Measurements from ENCODE around the gene PTPN3.

Gene PTPN3

GRCh38 chr9:109421026-109421970 lies 76.8 kb downstream of the PTPN3 start:
- DNase-seq: no peak

- DNase-seq: no peak
These were observed 78.6 kb downstream of the PTPN3 start for GRCh38 chr9:109419531-109419930.

- no peak for DNase-seq
These were observed 79.3 kb downstream of the PTPN3 start for GRCh38 chr9:109418827-109419226.

GRCh38 chr9:109417585-109418544 lies 80.2 kb downstream of the PTPN3 start:
- DNase-seq: no peak

- no peak for DNase-seq
These were observed 81.1 kb downstream of the PTPN3 start for GRCh38 chr9:109417054-109417453.

DNA sequence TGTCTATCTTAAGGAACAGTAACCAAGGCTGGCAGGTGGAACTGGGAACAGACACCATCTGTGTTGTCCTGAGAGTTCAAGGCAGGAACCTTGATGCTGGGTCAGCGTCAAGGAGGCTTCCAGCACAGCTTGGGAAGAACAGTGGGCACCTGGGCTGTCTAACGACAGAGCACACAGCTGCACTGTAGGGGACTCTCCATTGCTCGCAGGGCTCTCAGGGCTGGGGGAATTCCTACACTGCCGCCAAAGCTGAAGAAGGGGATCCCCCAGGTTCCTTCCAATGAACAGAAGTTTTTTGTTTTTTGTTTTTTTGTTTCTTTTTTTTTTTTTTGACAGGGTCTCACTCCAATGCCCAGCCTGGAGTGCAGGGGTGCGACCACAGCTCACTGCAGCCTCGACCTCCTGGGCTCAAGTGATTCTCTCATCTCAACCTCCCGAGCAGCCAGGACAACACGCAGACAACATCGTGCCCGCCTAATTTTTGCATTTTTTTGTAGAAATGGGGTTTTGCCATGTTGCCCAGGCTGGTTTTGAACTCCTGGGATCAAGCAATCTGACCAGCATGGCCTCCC lies 81.9 kb downstream of the PTPN3 start:
- DNase-seq: no peak

DNA sequence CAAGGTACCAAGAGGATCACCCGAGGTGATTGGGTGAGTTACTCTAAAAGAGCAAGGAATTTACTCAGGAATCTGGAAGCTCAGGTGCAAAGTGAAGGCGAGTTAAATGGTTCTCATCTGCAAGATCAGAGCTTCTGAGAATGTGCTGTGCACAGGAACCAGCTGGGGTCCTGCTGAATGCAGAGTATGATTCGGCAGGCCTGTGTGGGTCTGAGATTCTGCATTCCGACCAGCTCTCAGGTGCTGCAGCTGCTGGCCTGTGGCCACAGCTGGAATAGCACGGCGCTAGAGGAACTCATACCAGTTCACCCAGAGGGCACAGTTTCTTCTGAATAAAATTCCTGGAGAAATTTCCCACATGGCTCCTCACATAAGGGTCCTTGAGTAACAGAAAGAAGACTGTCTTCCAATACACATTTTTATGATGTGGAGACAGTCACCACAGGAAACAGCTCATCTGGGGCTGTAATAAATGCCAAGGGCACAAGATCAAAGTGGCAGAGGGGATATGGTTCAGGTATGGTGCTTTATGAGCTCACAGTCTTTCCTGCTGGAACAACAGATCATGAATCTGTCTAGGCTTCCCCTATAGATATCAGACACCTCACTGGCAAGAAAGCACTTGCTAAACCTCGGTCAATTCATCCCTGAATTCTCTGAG lies 83.9 kb downstream of the PTPN3 start:
- no peak for DNase-seq

DNA sequence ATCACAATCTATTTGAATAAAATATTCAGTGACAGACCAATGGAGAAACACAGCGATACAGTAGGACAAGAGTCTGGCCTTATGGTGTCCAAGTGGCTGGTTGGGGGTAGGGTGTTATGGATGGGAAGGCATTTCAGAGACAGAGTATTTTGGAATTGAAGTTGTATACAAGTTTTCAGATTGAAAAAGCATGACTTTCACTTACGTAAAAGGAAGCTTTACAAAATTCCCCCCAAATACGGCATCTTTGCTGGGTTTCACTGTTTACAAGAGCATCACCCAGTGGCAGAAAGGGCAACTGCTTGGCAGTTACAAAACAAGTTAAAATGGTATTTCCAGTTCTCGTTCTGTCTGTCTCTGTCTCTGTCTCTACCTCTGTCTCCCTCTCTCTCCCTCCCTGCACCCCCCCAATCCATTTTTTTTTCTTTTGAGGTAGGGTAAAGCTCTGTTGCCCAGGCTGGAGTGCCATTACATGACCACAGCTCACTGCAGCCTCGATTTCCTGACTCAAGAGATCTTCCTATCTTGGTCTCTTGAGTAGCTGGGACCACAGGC lies 86.2 kb downstream of the PTPN3 start:
- no peak for DNase-seq

- DNase-seq: no peak
These were observed 86.9 kb downstream of the PTPN3 start for GRCh38 chr9:109411069-109411761.

DNA sequence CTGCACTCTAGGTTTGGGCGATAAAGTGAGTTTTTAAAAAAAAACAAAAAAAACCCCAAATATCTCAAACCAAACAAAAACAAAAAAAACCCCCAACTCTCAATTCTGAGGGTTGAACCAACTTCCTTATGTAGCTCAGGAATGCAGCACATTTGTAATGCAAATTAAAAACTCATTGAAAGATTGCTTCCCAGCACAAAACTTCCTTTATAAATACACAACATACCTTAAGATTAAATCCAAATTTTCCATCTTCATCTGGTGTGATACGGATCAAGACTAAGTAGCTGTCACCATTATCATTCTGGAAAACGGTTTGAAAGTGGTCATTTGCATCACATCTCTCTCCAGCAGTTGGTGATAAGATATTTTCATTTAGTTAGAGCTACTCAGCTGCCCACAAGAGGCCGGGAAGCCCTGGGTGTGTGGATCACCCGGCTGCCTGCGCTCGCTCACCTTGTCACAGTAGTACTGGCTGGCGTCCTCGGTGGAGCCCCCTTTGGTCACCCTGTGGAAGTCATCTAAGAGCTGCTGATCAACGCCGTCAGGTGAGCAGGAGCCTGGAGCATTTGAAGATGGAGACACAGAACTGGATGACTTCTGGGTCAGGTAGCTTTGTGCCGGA lies 88.2 kb downstream of the PTPN3 start:
- DNase-seq: no peak

- DNase-seq: no peak
These were observed 89.2 kb downstream of the PTPN3 start for GRCh38 chr9:109408759-109409462.

DNA sequence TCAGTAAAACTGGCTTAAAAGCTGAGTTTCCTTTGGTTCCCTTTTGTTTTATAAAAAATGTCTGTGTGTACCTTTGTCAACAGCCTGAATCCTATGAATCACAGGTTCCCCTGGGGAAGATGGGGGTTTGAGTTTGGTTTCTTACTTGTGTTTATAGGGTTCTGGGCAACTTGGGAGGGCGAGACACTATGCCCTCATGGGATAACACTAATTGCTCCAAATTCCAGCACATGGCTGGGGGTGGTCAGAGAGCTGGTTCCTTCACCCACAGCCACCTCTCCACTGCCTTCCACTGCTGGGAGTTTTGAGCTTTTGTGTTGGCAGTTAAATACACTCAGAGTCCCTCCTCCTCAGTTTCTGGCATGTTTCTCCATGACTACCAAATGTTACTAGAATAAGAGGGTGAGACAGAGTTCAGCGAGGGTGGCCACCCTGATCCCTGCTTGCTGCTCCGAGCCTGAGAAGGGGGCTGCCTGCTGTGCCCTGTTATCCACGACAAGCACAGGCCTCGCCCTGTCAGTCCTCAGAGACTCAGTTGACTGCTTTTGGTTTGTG lies 94.3 kb downstream of the PTPN3 start:
- no peak for DNase-seq

DNA sequence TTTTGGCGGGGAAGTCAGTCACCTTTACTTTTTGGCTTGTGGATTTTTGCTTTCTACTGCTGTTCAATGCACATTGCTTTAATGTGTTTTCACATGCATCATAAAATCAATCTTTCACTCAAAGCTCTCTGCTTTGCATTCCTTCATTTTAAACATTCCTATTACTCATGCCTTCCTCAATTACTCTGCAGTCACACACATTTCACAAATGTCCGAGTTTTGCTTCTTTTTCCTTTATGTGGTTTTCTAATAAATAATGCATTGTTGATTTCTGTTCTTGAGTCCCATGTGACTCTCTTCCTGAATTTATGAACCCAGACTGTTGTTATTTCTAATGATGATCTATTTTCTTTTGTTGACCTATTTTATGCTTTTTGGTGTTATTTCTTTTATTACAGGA lies 95.0 kb downstream of the PTPN3 start:
- DNase-seq: no peak

DNA sequence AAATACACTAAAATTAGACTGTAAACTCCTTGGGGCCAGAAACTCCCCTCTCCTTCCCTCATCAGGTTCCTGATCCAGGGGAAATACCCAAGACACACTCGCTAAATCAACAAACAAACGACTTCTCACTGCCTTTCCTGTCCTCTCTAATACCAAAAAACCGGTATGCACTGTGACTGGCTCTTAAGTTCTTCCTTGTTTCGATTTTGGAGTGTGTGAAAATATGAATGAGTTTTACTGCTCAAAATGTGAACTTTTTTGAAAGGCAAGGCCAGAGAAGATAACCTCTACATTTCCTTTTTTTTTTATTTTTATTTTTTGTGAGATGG lies 96.2 kb downstream of the PTPN3 start:
- DNase-seq: no peak

GRCh38 chr9:109401169-109401989 lies 96.7 kb downstream of the PTPN3 start:
- no peak for DNase-seq

DNA sequence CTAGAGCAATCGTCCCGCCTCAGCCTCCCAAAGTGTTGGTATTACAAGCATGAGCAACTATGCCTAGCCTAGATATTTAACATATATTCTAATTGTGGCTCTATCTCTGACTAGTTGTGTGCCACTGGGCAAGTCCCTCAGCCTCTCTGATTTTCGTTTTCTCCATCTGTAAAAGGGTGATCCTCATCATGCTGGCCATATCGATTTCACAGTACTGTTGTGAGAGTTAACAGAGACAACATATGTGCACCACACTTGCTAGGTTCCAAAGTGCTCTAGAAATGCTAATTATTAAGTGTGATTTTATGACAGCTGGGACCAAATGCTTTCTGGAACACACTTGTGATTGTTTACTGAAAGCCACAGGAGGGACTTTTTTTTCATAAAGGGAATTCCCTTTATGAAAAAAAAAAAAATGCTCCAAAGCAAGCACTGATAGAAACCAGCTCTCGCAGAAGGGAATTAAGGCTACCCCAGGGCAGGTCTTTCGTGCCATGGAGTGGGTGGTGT lies 98.8 kb downstream of the PTPN3 start:
- DNase-seq: no peak

- no peak for DNase-seq
These were observed 106.9 kb downstream of the PTPN3 start for GRCh38 chr9:109391176-109391575.

- no peak for DNase-seq
These were observed 110.3 kb downstream of the PTPN3 start for GRCh38 chr9:109387856-109388255.

DNA sequence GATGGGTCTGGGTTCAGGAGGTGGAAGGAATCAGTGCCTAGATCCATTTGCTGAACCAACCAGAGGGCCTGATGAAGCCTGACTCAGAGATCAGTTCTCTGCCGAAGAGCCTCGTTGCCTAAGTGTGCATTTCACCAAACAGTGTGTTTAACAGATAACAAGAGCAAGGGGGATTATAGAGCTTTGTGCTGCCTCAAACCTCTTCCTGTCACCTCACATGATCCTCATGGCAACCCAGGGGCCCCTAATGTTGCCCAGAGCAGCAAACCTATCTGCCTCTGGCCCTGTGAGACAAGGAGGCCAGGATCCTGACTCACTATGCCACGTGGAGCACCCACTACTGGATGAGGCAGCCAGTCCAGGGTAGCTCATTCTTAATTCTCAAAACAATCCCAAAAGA lies 110.9 kb downstream of the PTPN3 start:
- no peak for DNase-seq
